HEK293 (cell line): Measurements from ENCODE around the gene ZFAND3.

Source experiments
- CTCF ChIA-PET: fragments of 350-600 bp; formaldehyde crosslinking; extraction: SDS; loops from one replicate; lab custom pipeline; 2021; ENCODE audit warnings: antibody characterized with exemption; lab: Yijun Ruan, JAX
- POLR2A ChIA-PET: fragments of 300-600 bp; formaldehyde crosslinking; extraction: SDS; loops from one replicate; lab custom pipeline; 2020; ENCODE audit warnings: antibody characterized with exemption, inconsistent platforms; lab: Yijun Ruan, JAX
- H3K27ac ChIP-seq: fragments of 200-500 bp; sonication (Bioruptor generic); 2 replicates; pipeline ENCODE4 v1.5.1; 2014; ENCODE audit warnings: low read depth, low read length, control low read depth, inconsistent platforms; ENCODE audit errors: extremely low read depth
- H3K36me3 ChIP-seq, 2 experiments: fragments of 200-500 bp in 1 of 2; sonication (Bioruptor generic) in 1 of 2; 1 replicate in 1 of 2; 2 replicates in 1 of 2; pipeline ENCODE4 v1.5.1; 2014 to 2017; ENCODE audit warnings: inconsistent platforms in 2 of 2, low read length in 2 of 2; ENCODE audit not compliant: control insufficient read depth in 2 of 2, insufficient read depth in 1 of 2
- H3K4me1 ChIP-seq: fragments of 200-500 bp; sonication (Bioruptor generic); 2 replicates; pipeline ENCODE4 v1.5.1; 2014; ENCODE audit warnings: mild to moderate bottlenecking, low read length, inconsistent platforms; ENCODE audit not compliant: control insufficient read depth, insufficient read depth
- H3K4me3 ChIP-seq: 2 replicates; pipeline ENCODE4 v1.5.1; 2011; ENCODE audit warnings: low read depth, mild to moderate bottlenecking, control low read depth, low read length, moderate library complexity
- H3K9me3 ChIP-seq: fragments of 200-500 bp; sonication (Bioruptor generic); 2 replicates; pipeline ENCODE4 v1.5.1; 2014; ENCODE audit warnings: low read depth, low read length, inconsistent platforms; ENCODE audit not compliant: control insufficient read depth, insufficient read depth
- BCL11B ChIP-seq: fragments of 450-650 bp; formaldehyde crosslinking; IDR thresholded peaks from 2 replicates; pipeline ENCODE4 v1.5.1; 2016; ENCODE audit warnings: low read depth, missing biosample characterization, missing genetic modification characterization
- SCRT2 ChIP-seq: fragments of 450-650 bp; formaldehyde crosslinking; IDR thresholded peaks from 2 replicates; pipeline ENCODE4 v1.5.1; 2016; ENCODE audit warnings: missing biosample characterization, missing genetic modification characterization
- YY2 ChIP-seq: fragments of 450-650 bp; formaldehyde crosslinking; IDR thresholded peaks from 2 replicates; pipeline ENCODE4 v1.5.1; 2016; ENCODE audit warnings: missing biosample characterization, missing genetic modification characterization
- ZNF155 ChIP-seq: fragments of 450-650 bp; formaldehyde crosslinking; IDR thresholded peaks from 2 replicates; pipeline ENCODE4 v1.5.1; 2016; ENCODE audit warnings: missing biosample characterization, missing genetic modification characterization
- ZNF221 ChIP-seq: fragments of 450-650 bp; formaldehyde crosslinking; IDR thresholded peaks from 2 replicates; pipeline ENCODE4 v1.5.1; 2017; ENCODE audit warnings: missing biosample characterization, missing genetic modification characterization, borderline replicate concordance
- ZNF24 ChIP-seq: fragments of 450-650 bp; formaldehyde crosslinking; IDR thresholded peaks from 2 replicates; pipeline ENCODE4 v1.5.1; 2016; ENCODE audit warnings: missing biosample characterization, missing genetic modification characterization
- ZNF274 ChIP-seq, 2 experiments: fragments of 200-500 bp in 1 of 2; fragments of 450-650 bp in 1 of 2; sonication (Bioruptor generic) in 1 of 2; formaldehyde crosslinking in 1 of 2; IDR thresholded peaks; 2 replicates each; pipeline versions ENCODE4 v1.5.1 to v1.6.1; 2014 to 2016; ENCODE audit warnings: borderline replicate concordance in 1 of 2, inconsistent platforms in 1 of 2, low read length in 1 of 2, missing biosample characterization in 1 of 2, missing genetic modification characterization in 1 of 2
- ZNF302 ChIP-seq: fragments of 450-650 bp; formaldehyde crosslinking; IDR thresholded peaks from 2 replicates; pipeline ENCODE4 v1.5.1; 2016; ENCODE audit warnings: missing biosample characterization, missing genetic modification characterization, low read depth
- ZNF311 ChIP-seq: fragments of 450-650 bp; formaldehyde crosslinking; IDR thresholded peaks from 2 replicates; pipeline ENCODE4 v1.5.1; 2017; ENCODE audit warnings: missing biosample characterization, missing genetic modification characterization, borderline replicate concordance
- ZNF629 ChIP-seq: fragments of 450-650 bp; formaldehyde crosslinking; IDR thresholded peaks from 2 replicates; pipeline ENCODE4 v1.5.1; 2017; ENCODE audit warnings: missing biosample characterization, missing genetic modification characterization
- ZNF654 ChIP-seq: fragments of 450-650 bp; formaldehyde crosslinking; IDR thresholded peaks from 2 replicates; pipeline ENCODE4 v1.5.1; 2016; ENCODE audit warnings: low read depth, missing biosample characterization, missing genetic modification characterization
- ZNF701 ChIP-seq: fragments of 450-650 bp; formaldehyde crosslinking; IDR thresholded peaks from 2 replicates; pipeline ENCODE4 v1.5.1; 2016; ENCODE audit warnings: missing biosample characterization, missing genetic modification characterization
- ZNF776 ChIP-seq: fragments of 450-650 bp; formaldehyde crosslinking; IDR thresholded peaks from 2 replicates; pipeline ENCODE4 v1.5.0; 2017; ENCODE audit warnings: missing biosample characterization, missing genetic modification characterization, borderline replicate concordance
- ZNF791 ChIP-seq: fragments of 450-650 bp; formaldehyde crosslinking; IDR thresholded peaks from 2 replicates; pipeline ENCODE4 v1.5.1; 2016; ENCODE audit warnings: missing biosample characterization, missing genetic modification characterization
- ZNF830 ChIP-seq: fragments of 450-650 bp; IDR thresholded peaks from 2 replicates; pipeline ENCODE4 v1.5.0; 2018; ENCODE audit warnings: missing biosample characterization, missing genetic modification characterization, low read depth, mild to moderate bottlenecking, moderate library complexity
- ZNF843 ChIP-seq: fragments of 450-650 bp; formaldehyde crosslinking; IDR thresholded peaks from 2 replicates; pipeline ENCODE4 v1.5.1; 2016; ENCODE audit warnings: missing biosample characterization, missing genetic modification characterization
- ZSCAN16 ChIP-seq: fragments of 450-650 bp; formaldehyde crosslinking; IDR thresholded peaks from 2 replicates; pipeline ENCODE4 v1.5.1; 2016; ENCODE audit warnings: missing biosample characterization, missing genetic modification characterization
- TF ChIP-seq, protein P1 (sequence below): fragments of 450-650 bp; formaldehyde crosslinking; IDR thresholded peaks from 2 replicates; pipeline ENCODE4 v1.5.1; 2016; ENCODE audit warnings: missing biosample characterization, missing genetic modification characterization
- TF ChIP-seq, protein P2 (sequence below): fragments of 450-650 bp; formaldehyde crosslinking; IDR thresholded peaks from 2 replicates; pipeline ENCODE4 v1.5.1; 2016; ENCODE audit warnings: missing biosample characterization, missing genetic modification characterization
- TF ChIP-seq, protein P3 (sequence below): fragments of 450-650 bp; IDR thresholded peaks from 2 replicates; pipeline ENCODE4 v1.5.1; 2018; ENCODE audit warnings: missing biosample characterization, mild to moderate bottlenecking, missing genetic modification characterization
- TF ChIP-seq, protein P4 (sequence below): fragments of 450-650 bp; formaldehyde crosslinking; IDR thresholded peaks from 2 replicates; pipeline ENCODE4 v1.5.1; 2016; ENCODE audit warnings: missing biosample characterization, missing genetic modification characterization
- TF ChIP-seq, protein P5 (sequence below): fragments of 450-650 bp; formaldehyde crosslinking; IDR thresholded peaks from 2 replicates; pipeline ENCODE4 v1.5.1; 2016; ENCODE audit warnings: missing biosample characterization, missing genetic modification characterization, borderline replicate concordance
- TF ChIP-seq, protein P6 (sequence below): fragments of 450-650 bp; formaldehyde crosslinking; IDR thresholded peaks from 2 replicates; pipeline ENCODE4 v1.5.1; 2017; ENCODE audit warnings: missing biosample characterization, missing genetic modification characterization

The ZFAND3 gene

DNA sequence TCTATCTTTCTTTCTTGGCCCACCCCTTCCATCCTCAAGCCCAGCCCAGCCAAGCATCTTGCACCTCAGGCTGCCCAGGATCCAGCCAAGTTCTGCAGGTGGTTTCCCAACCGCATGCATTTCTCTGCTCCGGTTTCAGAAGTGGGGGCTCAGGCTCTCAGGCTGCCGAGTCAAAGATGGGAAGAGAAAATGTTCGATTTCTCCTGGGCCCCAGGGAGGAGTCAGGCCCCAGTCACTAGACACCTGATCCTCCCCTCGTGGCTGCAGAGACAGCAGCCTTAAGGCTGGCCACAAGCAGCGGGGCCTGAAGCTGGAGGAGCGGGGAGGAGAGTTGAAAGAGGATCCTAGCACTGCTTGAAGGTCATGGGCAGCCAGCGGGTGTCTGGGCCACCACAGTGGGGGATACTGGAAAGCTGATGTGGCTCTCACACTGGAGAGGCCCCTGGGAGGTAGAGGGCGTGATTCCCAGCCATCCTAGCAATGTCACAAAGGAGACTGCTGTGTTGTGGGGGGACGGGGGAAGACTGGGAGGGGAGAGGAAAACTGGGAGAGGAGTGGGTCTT lies 42.2 kb upstream of the ZFAND3 start (continued):
- TF ChIP-seq, protein P1, sequence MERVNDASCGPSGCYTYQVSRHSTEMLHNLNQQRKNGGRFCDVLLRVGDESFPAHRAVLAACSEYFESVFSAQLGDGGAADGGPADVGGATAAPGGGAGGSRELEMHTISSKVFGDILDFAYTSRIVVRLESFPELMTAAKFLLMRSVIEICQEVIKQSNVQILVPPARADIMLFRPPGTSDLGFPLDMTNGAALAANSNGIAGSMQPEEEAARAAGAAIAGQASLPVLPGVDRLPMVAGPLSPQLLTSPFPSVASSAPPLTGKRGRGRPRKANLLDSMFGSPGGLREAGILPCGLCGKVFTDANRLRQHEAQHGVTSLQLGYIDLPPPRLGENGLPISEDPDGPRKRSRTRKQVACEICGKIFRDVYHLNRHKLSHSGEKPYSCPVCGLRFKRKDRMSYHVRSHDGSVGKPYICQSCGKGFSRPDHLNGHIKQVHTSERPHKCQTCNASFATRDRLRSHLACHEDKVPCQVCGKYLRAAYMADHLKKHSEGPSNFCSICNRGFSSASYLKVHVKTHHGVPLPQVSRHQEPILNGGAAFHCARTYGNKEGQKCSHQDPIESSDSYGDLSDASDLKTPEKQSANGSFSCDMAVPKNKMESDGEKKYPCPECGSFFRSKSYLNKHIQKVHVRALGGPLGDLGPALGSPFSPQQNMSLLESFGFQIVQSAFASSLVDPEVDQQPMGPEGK (tag by site-specific recombination) = peak; percentile 26; the same call in 1 of the 2 replicates
- TF ChIP-seq ZNF302 (tag by site-specific recombination) (no peak), YY2 (tag by site-specific recombination) (no peak)

DNA sequence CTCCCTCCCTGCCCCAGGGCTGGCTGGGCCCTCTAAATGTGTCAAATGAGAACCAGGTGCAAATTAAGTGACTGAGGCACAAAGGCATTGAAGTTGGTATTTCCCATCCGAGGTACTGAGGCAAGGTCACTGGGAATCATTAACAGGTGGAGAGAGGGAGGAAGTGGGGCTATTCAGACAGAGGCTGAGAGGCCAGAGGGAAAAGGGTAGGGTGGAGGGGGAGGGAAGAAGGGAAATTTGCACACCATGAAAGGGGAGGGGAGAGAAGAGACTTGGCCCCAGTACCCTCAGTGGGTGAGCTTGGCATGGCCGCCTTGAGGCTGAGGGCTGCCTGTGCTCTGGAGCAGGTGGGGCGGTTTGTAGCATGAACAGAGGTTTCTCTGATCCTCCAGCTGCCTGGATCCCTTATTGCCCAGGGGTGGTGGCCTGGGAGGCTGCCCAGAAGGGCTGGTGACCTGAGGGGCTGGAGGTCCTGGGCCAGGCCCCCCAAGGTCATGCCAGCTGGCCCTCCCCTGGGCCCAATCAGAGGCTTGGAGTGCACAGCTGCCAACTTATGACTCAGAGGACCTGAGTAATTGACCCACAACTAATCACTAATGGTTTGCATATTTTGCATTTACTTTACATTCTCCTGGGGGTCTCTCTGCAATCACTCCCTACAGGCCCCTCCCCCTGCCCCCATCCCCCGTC lies 40.3 kb upstream of the ZFAND3 start:
- POLR2A ChIA-PET = interaction anchor here (0.5 kb wide), 1 partner anchor 225 kb away, joined by 6 read pairs; no protein-coding TSS in a partner anchor
- Histone ChIP-seq H3K4me1 (peaks cover 8% of the 10 kb centered on the region), H3K27ac (no peak overlapping the region), H3K4me3 (no peak overlapping the region), H3K36me3 (no peaks in the 10 kb centered on the region), H3K9me3 (no peaks in the 10 kb centered on the region; the same call in 1 of the 2 replicates)
- CTCF ChIA-PET = interaction anchor here (0.6 kb wide), 2 partner anchors 12 to 248 kb away, joined by 3 read pairs; no protein-coding TSS in a partner anchor
- TF ChIP-seq ZNF24 (tag by site-specific recombination) = no peak
- TF ChIP-seq ZNF221 (tag by site-specific recombination) = no peak
- TF ChIP-seq, protein P2, sequence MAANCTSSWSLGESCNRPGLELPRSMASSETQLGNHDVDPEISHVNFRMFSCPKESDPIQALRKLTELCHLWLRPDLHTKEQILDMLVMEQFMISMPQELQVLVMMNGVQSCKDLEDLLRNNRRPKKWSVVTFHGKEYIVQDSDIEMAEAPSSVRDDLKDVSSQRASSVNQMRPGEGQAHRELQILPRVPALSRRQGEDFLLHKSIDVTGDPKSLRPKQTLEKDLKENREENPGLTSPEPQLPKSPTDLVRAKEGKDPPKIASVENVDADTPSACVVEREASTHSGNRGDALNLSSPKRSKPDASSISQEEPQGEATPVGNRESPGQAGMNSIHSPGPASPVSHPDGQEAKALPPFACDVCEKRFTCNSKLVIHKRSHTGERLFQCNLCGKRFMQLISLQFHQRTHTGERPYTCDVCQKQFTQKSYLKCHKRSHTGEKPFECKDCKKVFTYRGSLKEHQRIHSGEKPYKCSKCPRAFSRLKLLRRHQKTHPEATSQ (tag by site-specific recombination) = no peak
- TF ChIP-seq ZSCAN16 = no peak
- no peak for TF ChIP-seq BCL11B (tag by site-specific recombination)
- no peak for TF ChIP-seq ZNF843 (tag by site-specific recombination)
- TF ChIP-seq, protein P3, sequence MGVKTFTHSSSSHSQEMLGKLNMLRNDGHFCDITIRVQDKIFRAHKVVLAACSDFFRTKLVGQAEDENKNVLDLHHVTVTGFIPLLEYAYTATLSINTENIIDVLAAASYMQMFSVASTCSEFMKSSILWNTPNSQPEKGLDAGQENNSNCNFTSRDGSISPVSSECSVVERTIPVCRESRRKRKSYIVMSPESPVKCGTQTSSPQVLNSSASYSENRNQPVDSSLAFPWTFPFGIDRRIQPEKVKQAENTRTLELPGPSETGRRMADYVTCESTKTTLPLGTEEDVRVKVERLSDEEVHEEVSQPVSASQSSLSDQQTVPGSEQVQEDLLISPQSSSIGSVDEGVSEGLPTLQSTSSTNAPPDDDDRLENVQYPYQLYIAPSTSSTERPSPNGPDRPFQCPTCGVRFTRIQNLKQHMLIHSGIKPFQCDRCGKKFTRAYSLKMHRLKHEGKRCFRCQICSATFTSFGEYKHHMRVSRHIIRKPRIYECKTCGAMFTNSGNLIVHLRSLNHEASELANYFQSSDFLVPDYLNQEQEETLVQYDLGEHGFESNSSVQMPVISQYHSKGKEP (tag by site-specific recombination) = no peak
- no peak for TF ChIP-seq ZNF311
- no peak for TF ChIP-seq ZNF274 (IDR thresholded peaks at IDR 0.05; ENCODE audit: low read length)
- no peak for TF ChIP-seq ZNF274 (tag by site-specific recombination; IDR thresholded peaks at IDR 0.05; ENCODE audit: borderline replicate concordance)
- TF ChIP-seq, protein P4, sequence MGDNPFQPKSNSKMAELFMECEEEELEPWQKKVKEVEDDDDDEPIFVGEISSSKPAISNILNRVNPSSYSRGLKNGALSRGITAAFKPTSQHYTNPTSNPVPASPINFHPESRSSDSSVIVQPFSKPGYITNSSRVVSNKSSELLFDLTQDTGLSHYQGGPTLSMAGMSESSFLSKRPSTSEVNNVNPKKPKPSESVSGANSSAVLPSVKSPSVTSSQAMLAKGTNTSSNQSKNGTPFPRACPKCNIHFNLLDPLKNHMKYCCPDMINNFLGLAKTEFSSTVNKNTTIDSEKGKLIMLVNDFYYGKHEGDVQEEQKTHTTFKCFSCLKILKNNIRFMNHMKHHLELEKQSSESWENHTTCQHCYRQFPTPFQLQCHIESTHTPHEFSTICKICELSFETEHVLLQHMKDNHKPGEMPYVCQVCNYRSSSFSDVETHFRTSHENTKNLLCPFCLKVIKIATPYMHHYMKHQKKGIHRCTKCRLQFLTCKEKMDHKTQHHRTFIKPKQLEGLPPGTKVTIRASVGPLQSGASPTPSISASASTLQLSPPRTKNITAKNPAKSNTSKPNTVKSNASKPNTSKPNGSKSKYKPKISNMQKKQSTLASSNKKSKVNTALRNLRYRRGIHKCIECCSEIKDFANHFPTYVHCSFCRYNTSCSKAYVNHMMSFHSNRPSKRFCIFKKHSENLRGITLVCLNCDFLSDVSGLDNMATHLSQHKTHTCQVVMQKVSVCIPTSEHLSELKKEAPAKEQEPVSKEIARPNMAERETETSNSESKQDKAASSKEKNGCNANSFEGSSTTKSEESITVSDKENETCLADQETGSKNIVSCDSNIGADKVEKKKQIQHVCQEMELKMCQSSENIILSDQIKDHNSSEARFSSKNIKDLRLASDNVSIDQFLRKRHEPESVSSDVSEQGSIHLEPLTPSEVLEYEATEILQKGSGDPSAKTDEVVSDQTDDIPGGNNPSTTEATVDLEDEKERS = no peak
- TF ChIP-seq ZNF654 (tag by site-specific recombination) = no peak
- TF ChIP-seq ZNF776 (tag by site-specific recombination) = no peak
- no peak for TF ChIP-seq ZNF701 (tag by site-specific recombination)
- TF ChIP-seq ZNF830 = no peak
- no peak for TF ChIP-seq ZNF155 (tag by site-specific recombination)
- TF ChIP-seq ZNF629 (tag by site-specific recombination) = no peak
- TF ChIP-seq SCRT2 (tag by site-specific recombination) = peak; percentile 63
- TF ChIP-seq, protein P5, sequence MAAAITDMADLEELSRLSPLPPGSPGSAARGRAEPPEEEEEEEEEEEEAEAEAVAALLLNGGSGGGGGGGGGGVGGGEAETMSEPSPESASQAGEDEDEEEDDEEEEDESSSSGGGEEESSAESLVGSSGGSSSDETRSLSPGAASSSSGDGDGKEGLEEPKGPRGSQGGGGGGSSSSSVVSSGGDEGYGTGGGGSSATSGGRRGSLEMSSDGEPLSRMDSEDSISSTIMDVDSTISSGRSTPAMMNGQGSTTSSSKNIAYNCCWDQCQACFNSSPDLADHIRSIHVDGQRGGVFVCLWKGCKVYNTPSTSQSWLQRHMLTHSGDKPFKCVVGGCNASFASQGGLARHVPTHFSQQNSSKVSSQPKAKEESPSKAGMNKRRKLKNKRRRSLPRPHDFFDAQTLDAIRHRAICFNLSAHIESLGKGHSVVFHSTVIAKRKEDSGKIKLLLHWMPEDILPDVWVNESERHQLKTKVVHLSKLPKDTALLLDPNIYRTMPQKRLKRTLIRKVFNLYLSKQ = no peak
- TF ChIP-seq, protein P6, sequence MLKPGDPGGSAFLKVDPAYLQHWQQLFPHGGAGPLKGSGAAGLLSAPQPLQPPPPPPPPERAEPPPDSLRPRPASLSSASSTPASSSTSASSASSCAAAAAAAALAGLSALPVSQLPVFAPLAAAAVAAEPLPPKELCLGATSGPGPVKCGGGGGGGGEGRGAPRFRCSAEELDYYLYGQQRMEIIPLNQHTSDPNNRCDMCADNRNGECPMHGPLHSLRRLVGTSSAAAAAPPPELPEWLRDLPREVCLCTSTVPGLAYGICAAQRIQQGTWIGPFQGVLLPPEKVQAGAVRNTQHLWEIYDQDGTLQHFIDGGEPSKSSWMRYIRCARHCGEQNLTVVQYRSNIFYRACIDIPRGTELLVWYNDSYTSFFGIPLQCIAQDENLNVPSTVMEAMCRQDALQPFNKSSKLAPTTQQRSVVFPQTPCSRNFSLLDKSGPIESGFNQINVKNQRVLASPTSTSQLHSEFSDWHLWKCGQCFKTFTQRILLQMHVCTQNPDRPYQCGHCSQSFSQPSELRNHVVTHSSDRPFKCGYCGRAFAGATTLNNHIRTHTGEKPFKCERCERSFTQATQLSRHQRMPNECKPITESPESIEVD (tag by site-specific recombination) = no peak
- TF ChIP-seq ZNF791 (tag by site-specific recombination) = no peak
